GM12878 (cell line): ENCODE data around the gene MMP15. TPM values are rescaled to one million over a fixed set of nuclear protein-coding genes. Genes with fewer than 3 reads are reported as not detected.

Source experiments
- ATAC-seq: fragments of 200-7000 bp; cut with Tn5 transposase; 3 replicates; pipeline ENCODE4 v1.9.1; 2020; ENCODE audit warnings: mild to moderate bottlenecking, moderate library complexity
- BruUV-seq: library from RNA; stranded (reverse); fragments of 400-500 nt; replicated peaks from 2 replicates; lab custom pipeline; 2021; lab: Mats Ljungman, UMichigan
- CTCF ChIA-PET: fragments of 300-600 bp; sonication (Branson Sonifier 250); formaldehyde crosslinking; extraction: SDS; loops from one replicate; lab custom pipeline; 2021; ENCODE audit warnings: inconsistent platforms; lab: Yijun Ruan, JAX
- POLR2A ChIA-PET: fragments of 350-600 bp; formaldehyde crosslinking; extraction: SDS; loops from one replicate; lab custom pipeline; 2021; ENCODE audit warnings: inconsistent platforms; lab: Charles Lee
- RAD21 ChIA-PET: fragments of 300-600 bp; sonication (Branson Sonifier 250); formaldehyde crosslinking; loops from one replicate; lab custom pipeline; 2023; ENCODE audit warnings: antibody characterized with exemption; ENCODE audit not compliant: unreplicated experiment; lab: Charles Lee
- SMC1A ChIA-PET: fragments of 300-600 bp; sonication (Branson Sonifier 250); formaldehyde crosslinking; loops from one replicate; lab custom pipeline; 2023; ENCODE audit not compliant: unreplicated experiment, uncharacterized antibody; lab: Charles Lee
- DNase-seq: peaks from one replicate; pipeline ENCODE4 v3.0.0-alpha.2; 2011; ENCODE audit warnings: low read depth, low spot score
- FAIRE-seq: peaks from 3 replicates; lab custom pipeline; 2011; peaks lifted over from hg19 to GRCh38; lab: Jason Lieb, UNC
- H2AFZ ChIP-seq: 2 replicates; pipeline ENCODE4 v1.6.0; 2011; ENCODE audit warnings: low read depth, low read length, control low read depth; ENCODE audit not compliant: control insufficient read depth
- H3K27ac ChIP-seq: 2 replicates; pipeline ENCODE4 v1.5.1; 2011; ENCODE audit warnings: control low read depth; ENCODE audit not compliant: control insufficient read depth, insufficient read depth
- H3K27me3 ChIP-seq, 2 experiments: replicated peaks in 1 of 2; 2 replicates each; pipeline versions ENCODE4 v1.6.0 to v1.6.1; 2011; ENCODE audit warnings: low read length in 1 of 2; ENCODE audit not compliant: control insufficient read depth in 2 of 2, insufficient read depth in 2 of 2
- H3K36me3 ChIP-seq, 2 experiments: 2 replicates each; pipeline ENCODE4 v1.5.1; 2011; ENCODE audit warnings: low read length in 1 of 2; ENCODE audit not compliant: control insufficient read depth in 2 of 2, insufficient read depth in 2 of 2
- H3K4me1 ChIP-seq: 2 replicates; pipeline ENCODE4 v1.6.1; 2011; ENCODE audit warnings: mild to moderate bottlenecking, low read length, moderate library complexity, mixed read lengths; ENCODE audit not compliant: control insufficient read depth, insufficient read depth
- H3K4me2 ChIP-seq: 2 replicates; pipeline ENCODE4 v1.6.0; 2011; ENCODE audit warnings: control low read depth; ENCODE audit not compliant: control insufficient read depth, insufficient read depth
- H3K4me3 ChIP-seq: fragments of 200-600 bp; sonication (generic); 2 replicates; pipeline ENCODE4 v1.5.1; 2016
- H3K79me2 ChIP-seq: 2 replicates; pipeline ENCODE4 v1.6.0; 2011; ENCODE audit warnings: low read length; ENCODE audit not compliant: control insufficient read depth, insufficient read depth
- H3K9ac ChIP-seq: 2 replicates; pipeline ENCODE4 v1.8.0; 2011; ENCODE audit warnings: low read length, control low read depth, mixed read lengths; ENCODE audit not compliant: control insufficient read depth, insufficient read depth
- H3K9me3 ChIP-seq: replicated peaks from 3 replicates; pipeline ENCODE4 v1.5.1; 2011; ENCODE audit warnings: mild to moderate bottlenecking, low read length; ENCODE audit not compliant: control insufficient read depth, insufficient read depth
- H4K20me1 ChIP-seq: 2 replicates; pipeline ENCODE4 v1.6.0; 2011; ENCODE audit not compliant: control insufficient read depth, insufficient read depth
- BCL3 ChIP-seq: IDR thresholded peaks from 2 replicates; pipeline ENCODE4 v1.6.1; 2011; ENCODE audit warnings: borderline replicate concordance, low read depth, mild to moderate bottlenecking, moderate library complexity, low read length; ENCODE audit not compliant: insufficient read depth, poor library complexity, severe bottlenecking
- BHLHE40 ChIP-seq, 2 experiments: fragments of 450-650 bp in 1 of 2; IDR thresholded peaks; 2 replicates each; pipeline ENCODE4 v1.6.1; 2011 to 2017; ENCODE audit warnings: low read depth in 2 of 2, borderline replicate concordance in 1 of 2, improper control_type of control experiment in 1 of 2, low read length in 1 of 2, mild to moderate bottlenecking in 1 of 2
- BMI1 ChIP-seq: fragments of 450-650 bp; IDR thresholded peaks from 2 replicates; pipeline ENCODE4 v1.6.1; 2016; ENCODE audit warnings: mild to moderate bottlenecking, moderate library complexity, borderline replicate concordance
- DPF2 ChIP-seq: fragments of 450-650 bp; IDR thresholded peaks from 2 replicates; pipeline ENCODE4 v1.6.1; 2017; ENCODE audit warnings: mild to moderate bottlenecking
- EGR1 ChIP-seq, 2 experiments: IDR thresholded peaks; 1 replicate in 1 of 2; 2 replicates in 1 of 2; pipeline ENCODE4 v1.6.1; 2011 to 2012; ENCODE audit warnings: low read depth in 2 of 2, low read length in 2 of 2, borderline replicate concordance in 1 of 2, mild to moderate bottlenecking in 1 of 2, moderate library complexity in 1 of 2
- FOXK2 ChIP-seq: fragments of 450-650 bp; IDR thresholded peaks from 2 replicates; pipeline ENCODE4 v1.6.1; 2017; ENCODE audit warnings: mild to moderate bottlenecking, moderate library complexity
- IKZF1 ChIP-seq: fragments of 450-650 bp; conservative IDR thresholded peaks from 2 replicates; pipeline ENCODE4 v1.6.1; 2017; ENCODE audit warnings: antibody characterized with exemption, mild to moderate bottlenecking
- IKZF2 ChIP-seq, 2 experiments: fragments of 450-650 bp; IDR thresholded peaks; 2 replicates each; pipeline ENCODE4 v1.6.1; 2017; ENCODE audit warnings: mild to moderate bottlenecking in 2 of 2, moderate library complexity in 2 of 2
- MEF2B ChIP-seq: fragments of 450-650 bp; IDR thresholded peaks from 2 replicates; pipeline ENCODE4 v1.6.1; 2018; ENCODE audit warnings: mild to moderate bottlenecking, moderate library complexity; ENCODE audit not compliant: partially characterized antibody, poor library complexity, severe bottlenecking
- MTA2 ChIP-seq: fragments of 450-650 bp; IDR thresholded peaks from 2 replicates; pipeline ENCODE4 v1.6.1; 2016; ENCODE audit warnings: low read depth, mild to moderate bottlenecking, moderate library complexity
- NR2F1 ChIP-seq: fragments of 450-650 bp; conservative IDR thresholded peaks from 2 replicates; pipeline ENCODE4 v1.6.1; 2017; ENCODE audit warnings: mild to moderate bottlenecking
- RAD21 ChIP-seq: IDR thresholded peaks from 2 replicates; pipeline ENCODE4 v1.6.1; 2011; ENCODE audit warnings: mild to moderate bottlenecking, low read depth, low read length, moderate library complexity; ENCODE audit not compliant: insufficient read depth
- SIN3A ChIP-seq: IDR thresholded peaks from 2 replicates; pipeline ENCODE4 v1.6.1; 2012; ENCODE audit warnings: low read depth, low read length, improper control_type of control experiment
- SKIL ChIP-seq: fragments of 450-650 bp; IDR thresholded peaks from 2 replicates; pipeline ENCODE4 v1.6.1; 2017; ENCODE audit warnings: mild to moderate bottlenecking, low read depth, inconsistent platforms; ENCODE audit not compliant: poor library complexity, severe bottlenecking
- STAT1 ChIP-seq: fragments of 450-650 bp; conservative IDR thresholded peaks from 2 replicates; pipeline ENCODE4 v1.6.1; 2014; ENCODE audit warnings: antibody characterized with exemption, mild to moderate bottlenecking
- TCF12 ChIP-seq: IDR thresholded peaks from 2 replicates; pipeline ENCODE4 v1.6.1; 2011; ENCODE audit warnings: low read depth, mild to moderate bottlenecking, low read length
- TCF3 ChIP-seq: IDR thresholded peaks from 2 replicates; pipeline ENCODE4 v1.6.1; 2012; ENCODE audit warnings: low read depth, mild to moderate bottlenecking, low read length, borderline replicate concordance; ENCODE audit not compliant: insufficient read depth
- TCF7 ChIP-seq: IDR thresholded peaks from 2 replicates; pipeline ENCODE4 v1.6.1; 2014; ENCODE audit warnings: antibody characterized with exemption, borderline replicate concordance
- YY1 ChIP-seq: IDR thresholded peaks from 2 replicates; pipeline ENCODE4 v1.6.1; 2011; ENCODE audit warnings: low read depth, mild to moderate bottlenecking, low read length
- WGBS: methylation state at CpG from one replicate; pipeline ENCODE4 v1.1.6; 2016; ENCODE audit warnings: low lambda C conversion rate; ENCODE audit not compliant: insufficient replicate concordance, insufficient coverage; ENCODE audit errors: missing lambda C conversion rate; 5-methylcytosine and 5-hydroxymethylcytosine counted together
- in situ Hi-C: fragments of 300-500 bp; cut with MboI; formaldehyde crosslinking; loops from 9 replicates; pipeline ENCODE4 v1.14.3; 2018; ENCODE audit warnings: mixed read lengths
- intact Hi-C: fragments of 100-400 bp; cut with micrococcal nuclease; formaldehyde crosslinking; loops from one replicate; pipeline ENCODE4 v1.14.2; 2022; ENCODE audit not compliant: unreplicated experiment
- polyA plus RNA-seq, 11 experiments: library from polyadenylated mRNA; depleted of rRNA in 4 of 11; unstranded in 6 of 11; stranded (reverse) in 5 of 11; fragments of >200 nt; fragmentation: Nextera tagmentation in 4 of 11; fragmentation: Illumina TruSeq in 1 of 11; extraction: Ambion mirVana in 4 of 11; extraction: Trizol in 1 of 11; gene quantifications; 1 replicate in 1 of 11; 2 replicates in 10 of 11; pipeline versions ENCODE4 v1.2.1 to v1.2.3, GENCODE V29; 2011 to 2016; ENCODE audit warnings: inconsistent platforms in 2 of 11, missing spikeins in 2 of 11, low read depth in 1 of 11
- total RNA-seq, 4 experiments: library from RNA; depleted of rRNA in 3 of 4; stranded (reverse); fragments of >200 nt in 3 of 4; fragmentation: Illumina TruSeq in 1 of 4; extraction: Trizol in 1 of 4; gene quantifications; 2 replicates each; pipeline versions ENCODE4 v1.2.1 to v1.2.3, GENCODE V29; 2013 to 2021

Gene MMP15
- total and polyA plus RNA-seq, 10 of the 15 experiments (the other 5 are each of a cell fraction or from before 2014, with no cell fraction given) = 0.08 to 0.56 (median 0.10) TPM; not detected in 7

- FAIRE-seq = no peak
- BruUV-seq = no TSS peak
Observed at GRCh38 chr16:57981636-57982035, 43.9 kb upstream of the MMP15 start.

GRCh38 chr16:57982385-57982784 lies 43.2 kb upstream of the MMP15 start:
- no peak overlapping the region for H3K9ac ChIP-seq
- WGBS = 10% methylated on average over 5 of the region's 5 CpGs
- in situ Hi-C loops = no loop called here
- intact Hi-C loops = no loop called here
- no TSS peak for BruUV-seq
- H3K4me3 ChIP-seq = no peak overlapping the region
- H3K4me2 ChIP-seq = no peak overlapping the region
- SMC1A ChIA-PET = interaction anchor here (0.5 to 1.7 kb wide), 3 partner anchors 25 to 201 kb away, joined by 3 read pairs; no protein-coding TSS in a partner anchor
- no peaks in the 10 kb centered on the region; a peak in 1 of 4 replicates for H3K27me3 ChIP-seq
- no peaks in the 10 kb centered on the region for H4K20me1 ChIP-seq
- no peaks in the 10 kb centered on the region for H3K9me3 ChIP-seq
- no peaks in the 10 kb centered on the region for H3K36me3 ChIP-seq
- H3K27ac ChIP-seq = no peak overlapping the region
- POLR2A ChIA-PET = no interaction called here
- no peaks in the 10 kb centered on the region; the same call in 1 of the 2 replicates for H3K4me1 ChIP-seq
- DNase-seq (no peak), ATAC-seq (no peak), FAIRE-seq (no peak)
- CTCF ChIA-PET = no interaction called here
- no peak overlapping the region for H2AFZ ChIP-seq
- RAD21 ChIA-PET = no interaction called here
- H3K79me2 ChIP-seq = no peaks in the 10 kb centered on the region
- no peak for TF ChIP-seq YY1
- no peak for TF ChIP-seq BCL3
- TF ChIP-seq TCF7 = no peak
- no peak for TF ChIP-seq STAT1
- TF ChIP-seq MEF2B = no peak
- TF ChIP-seq SIN3A = no peak
- TF ChIP-seq SKIL = no peak
- TF ChIP-seq FOXK2 = no peak
- TF ChIP-seq RAD21 = no peak
- no peak for TF ChIP-seq TCF3
- TF ChIP-seq TCF12 = no peak

More at GRCh38 chr16:57981636-57982035, 43.9 kb upstream of the MMP15 start:
- Histone ChIP-seq H3K4me3 (no peak overlapping the region), H3K4me1 (no peaks in the 10 kb centered on the region; the same call in 1 of the 2 replicates), H3K27me3 (no peaks in the 10 kb centered on the region; a peak in 1 of 4 replicates), H3K79me2 (no peaks in the 10 kb centered on the region), H2AFZ (no peak overlapping the region), H3K4me2 (no peak overlapping the region), H3K36me3 (no peaks in the 10 kb centered on the region), H3K27ac (no peak overlapping the region), H3K9me3 (no peaks in the 10 kb centered on the region), H4K20me1 (no peaks in the 10 kb centered on the region), H3K9ac (no peak overlapping the region)
- POLR2A ChIA-PET = interaction anchor here (0.6 kb wide), 1 partner anchor 18 kb away, joined by 4 read pairs; no protein-coding TSS in a partner anchor
- intact Hi-C loops (no loop called here), in situ Hi-C loops (no loop called here)
- SMC1A ChIA-PET = interaction anchor here (0.5 to 1.5 kb wide), 2 partner anchors 83 to 202 kb away, joined by 3 read pairs; no protein-coding TSS in a partner anchor
- CTCF ChIA-PET = no interaction called here
- RAD21 ChIA-PET = no interaction called here
- WGBS = 5% methylated on average over 7 of the region's 7 CpGs
- ATAC-seq (peak; percentile 52), DNase-seq (no peak)
- peak; percentile 81 for TF ChIP-seq NR2F1
- TF ChIP-seq SIN3A = no peak
- peak; percentile 40; the same call in 1 of the 2 replicates for TF ChIP-seq DPF2
- peak in 1 of 2 experiments; percentile 36; a peak in 2 of 4 replicates for TF ChIP-seq BHLHE40 (IDR thresholded peaks at IDR 0.05; ENCODE audit: borderline replicate concordance in 1 of 2, low read depth in 2 of 2, low read length in 1 of 2)
- TF ChIP-seq IKZF1 = peak; percentile 33; the same call in 1 of the 2 replicates
- TF ChIP-seq BMI1 = peak; percentile 32; the same call in 1 of the 2 replicates
- peak in 1 of 2 experiments; percentile 26; a peak in 1 of 4 replicates for TF ChIP-seq IKZF2 (IDR thresholded peaks at IDR 0.05)
- peak; percentile 50 for TF ChIP-seq MTA2
- TF ChIP-seq EGR1 (IDR thresholded peaks at IDR 0.05; ENCODE audit: borderline replicate concordance in 1 of 2, low read depth in 2 of 2, low read length in 2 of 2) = no peak
